Neural progenitor cell (in vitro differentiated cells): ENCODE results near the gene ABCG5. TPM values are rescaled to one million over a fixed set of nuclear protein-coding genes. Genes with fewer than 3 reads are reported as not detected.

Experiments
- DNase-seq: peaks from one replicate; pipeline ENCODE4 v3.0.0-alpha.2; 2016; ENCODE audit warnings: low spot score
- H2AFZ ChIP-seq: fragments of 200-600 bp; sonication (generic); replicated peaks from 2 replicates; pipeline ENCODE4 v1.6.1; 2016; ENCODE audit warnings: antibody characterized with exemption
- H3F3A ChIP-seq: fragments of 200-600 bp; sonication (generic); 2 replicates; pipeline ENCODE4 v1.6.1; 2016; ENCODE audit warnings: antibody characterized with exemption, low read depth
- H3K27ac ChIP-seq: fragments of 200-600 bp; sonication (generic); 2 replicates; pipeline ENCODE4 v1.5.1; 2016; ENCODE audit warnings: mild to moderate bottlenecking
- H3K27me3 ChIP-seq: fragments of 200-600 bp; sonication (generic); 2 replicates; pipeline ENCODE4 v1.6.1; 2016; ENCODE audit warnings: mild to moderate bottlenecking, moderate library complexity
- H3K36me3 ChIP-seq: fragments of 200-600 bp; sonication (generic); 2 replicates; pipeline ENCODE4 v1.5.1; 2016
- H3K4me1 ChIP-seq: fragments of 200-600 bp; sonication (generic); 2 replicates; pipeline ENCODE4 v1.6.1; 2016; ENCODE audit warnings: mixed run types
- H3K4me2 ChIP-seq: fragments of 200-600 bp; sonication (generic); 2 replicates; pipeline ENCODE4 v1.6.1; 2016
- H3K4me3 ChIP-seq: fragments of 200-600 bp; sonication (generic); 2 replicates; pipeline ENCODE4 v1.5.1; 2016
- H3K79me2 ChIP-seq: fragments of 200-600 bp; sonication (generic); 2 replicates; pipeline ENCODE4 v1.6.1; 2016; ENCODE audit warnings: low read depth
- H3K9ac ChIP-seq: fragments of 200-600 bp; sonication (generic); 2 replicates; pipeline ENCODE4 v1.6.1; 2016
- H3K9me3 ChIP-seq: fragments of 200-600 bp; sonication (generic); 2 replicates; pipeline ENCODE4 v1.5.1; 2016; ENCODE audit warnings: low read depth
- H4K20me1 ChIP-seq: fragments of 200-600 bp; sonication (generic); 2 replicates; pipeline ENCODE4 v1.6.1; 2016; ENCODE audit warnings: low read depth
- H3K27ac Mint-ChIP-seq: 3 replicates; pipeline ENCODE4 v1.8.0; 2021; ENCODE audit warnings: mixed read lengths
- H3K27me3 Mint-ChIP-seq: 2 replicates; pipeline ENCODE4 v1.8.0; 2022; ENCODE audit warnings: low read depth, mild to moderate bottlenecking, inconsistent platforms, moderate library complexity, mixed read lengths; ENCODE audit not compliant: insufficient read depth
- H3K36me3 Mint-ChIP-seq: 3 replicates; pipeline ENCODE4 v1.8.0; 2021; ENCODE audit warnings: mixed read lengths
- H3K4me1 Mint-ChIP-seq: 3 replicates; pipeline ENCODE4 v1.8.0; 2021; ENCODE audit warnings: mixed read lengths
- H3K4me3 Mint-ChIP-seq: 3 replicates; pipeline ENCODE4 v1.8.0; 2021; ENCODE audit warnings: mild to moderate bottlenecking, moderate library complexity, mixed read lengths
- H3K9me3 Mint-ChIP-seq: 3 replicates; pipeline ENCODE4 v1.8.0; 2020; ENCODE audit warnings: mixed read lengths
- EZH2 ChIP-seq: fragments of 200-600 bp; sonication (generic); IDR thresholded peaks from 2 replicates; pipeline ENCODE4 v1.6.1; 2017; ENCODE audit warnings: antibody characterized with exemption, mild to moderate bottlenecking, moderate library complexity
- EZH2phosphoT487 ChIP-seq: fragments of 200-600 bp; sonication (generic); IDR thresholded peaks from 2 replicates; pipeline ENCODE4 v1.6.1; 2017; ENCODE audit warnings: antibody characterized with exemption
- total RNA-seq: library from RNA; depleted of rRNA; stranded (reverse); fragments of >200 nt; gene quantifications from 2 replicates; pipeline ENCODE4 v1.2.3, GENCODE V29; 2015; ENCODE audit warnings: low replicate concordance
- TF ChIP-seq, protein P1 (sequence below): fragments of 200-600 bp; sonication (generic); IDR thresholded peaks from 2 replicates; pipeline ENCODE4 v1.5.1; 2017; ENCODE audit warnings: antibody characterized with exemption, mild to moderate bottlenecking

The ABCG5 gene
- total RNA-seq, 1 donor from 2014 or later = not detected

DNA sequence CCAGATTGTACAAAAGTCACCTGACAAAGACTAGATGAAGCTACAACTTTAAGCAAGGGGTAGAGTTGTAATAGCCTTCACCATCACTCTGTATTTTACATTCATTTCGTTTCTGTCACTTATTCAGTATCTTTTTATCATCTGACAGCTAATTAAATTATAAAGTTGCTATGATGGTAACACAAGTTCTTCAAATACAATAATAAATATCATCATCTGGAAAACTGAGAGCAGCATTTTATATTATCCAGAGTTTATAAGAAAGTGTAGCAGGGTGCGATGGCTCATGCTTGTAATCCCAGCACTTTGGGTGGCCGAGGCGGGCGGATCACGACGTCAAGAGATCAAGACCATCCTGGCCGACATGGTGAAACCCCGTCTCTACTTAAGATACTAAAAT lies 43.7 kb downstream of the ABCG5 start:
- Histone ChIP-seq H3K4me1 (no peaks in the 10 kb centered on the region), H2AFZ (no peak overlapping the region), H3K27ac (no peak overlapping the region), H3K27me3 (no peaks in the 10 kb centered on the region), H3F3A (no peaks in the 10 kb centered on the region), H3K4me2 (no peak overlapping the region), H4K20me1 (no peaks in the 10 kb centered on the region), H3K4me3 (no peak overlapping the region), H3K9me3 (no peaks in the 10 kb centered on the region), H3K9ac (no peak overlapping the region), H3K36me3 (no peaks in the 10 kb centered on the region), H3K79me2 (no peaks in the 10 kb centered on the region)
- peaks cover 7% of the 10 kb centered on the region for H3K36me3 Mint-ChIP-seq
- no peak for TF ChIP-seq EZH2
- TF ChIP-seq, protein P1, sequence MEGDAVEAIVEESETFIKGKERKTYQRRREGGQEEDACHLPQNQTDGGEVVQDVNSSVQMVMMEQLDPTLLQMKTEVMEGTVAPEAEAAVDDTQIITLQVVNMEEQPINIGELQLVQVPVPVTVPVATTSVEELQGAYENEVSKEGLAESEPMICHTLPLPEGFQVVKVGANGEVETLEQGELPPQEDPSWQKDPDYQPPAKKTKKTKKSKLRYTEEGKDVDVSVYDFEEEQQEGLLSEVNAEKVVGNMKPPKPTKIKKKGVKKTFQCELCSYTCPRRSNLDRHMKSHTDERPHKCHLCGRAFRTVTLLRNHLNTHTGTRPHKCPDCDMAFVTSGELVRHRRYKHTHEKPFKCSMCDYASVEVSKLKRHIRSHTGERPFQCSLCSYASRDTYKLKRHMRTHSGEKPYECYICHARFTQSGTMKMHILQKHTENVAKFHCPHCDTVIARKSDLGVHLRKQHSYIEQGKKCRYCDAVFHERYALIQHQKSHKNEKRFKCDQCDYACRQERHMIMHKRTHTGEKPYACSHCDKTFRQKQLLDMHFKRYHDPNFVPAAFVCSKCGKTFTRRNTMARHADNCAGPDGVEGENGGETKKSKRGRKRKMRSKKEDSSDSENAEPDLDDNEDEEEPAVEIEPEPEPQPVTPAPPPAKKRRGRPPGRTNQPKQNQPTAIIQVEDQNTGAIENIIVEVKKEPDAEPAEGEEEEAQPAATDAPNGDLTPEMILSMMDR = no peak
- TF ChIP-seq EZH2phosphoT487 = no peak
- no peaks in the 10 kb centered on the region for H3K4me1 Mint-ChIP-seq
- no peak overlapping the region for H3K27ac Mint-ChIP-seq
- H3K27me3 Mint-ChIP-seq = no peaks in the 10 kb centered on the region
- H3K9me3 Mint-ChIP-seq = no peaks in the 10 kb centered on the region
- DNase-seq = no peak
- H3K4me3 Mint-ChIP-seq = no peak overlapping the region

DNA sequence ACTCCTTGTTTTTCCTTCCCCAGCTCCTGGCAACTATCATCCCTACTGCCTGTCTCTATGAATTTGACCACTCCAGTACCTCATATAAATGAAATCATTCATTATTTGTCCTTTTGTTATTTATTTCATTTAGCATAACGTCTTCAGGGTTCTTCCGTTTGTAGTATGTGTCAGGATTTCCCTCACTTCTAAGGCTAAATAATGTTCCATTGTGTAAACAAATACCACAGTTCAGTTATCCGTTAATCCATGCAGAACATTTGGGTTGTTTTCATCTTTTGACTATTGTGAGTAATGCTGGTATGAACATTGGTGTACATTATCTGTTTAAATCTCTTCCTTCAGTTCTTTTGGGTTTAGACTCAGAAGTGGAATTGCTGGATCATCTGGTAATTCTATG lies 46.0 kb downstream of the ABCG5 start:
- Histone ChIP-seq H3K9ac (no peak overlapping the region), H3K36me3 (no peaks in the 10 kb centered on the region), H3K27ac (no peak overlapping the region), H3K4me3 (no peak overlapping the region), H3K79me2 (no peaks in the 10 kb centered on the region), H3K27me3 (no peaks in the 10 kb centered on the region), H3K4me1 (no peaks in the 10 kb centered on the region), H3K4me2 (no peak overlapping the region), H3K9me3 (no peaks in the 10 kb centered on the region), H2AFZ (no peak overlapping the region), H4K20me1 (no peaks in the 10 kb centered on the region), H3F3A (no peaks in the 10 kb centered on the region)
- no peak for DNase-seq
- Mint-ChIP-seq H3K4me1 (no peaks in the 10 kb centered on the region), H3K9me3 (no peaks in the 10 kb centered on the region), H3K4me3 (no peak overlapping the region), H3K27ac (no peak overlapping the region), H3K27me3 (no peaks in the 10 kb centered on the region), H3K36me3 (peaks cover 11% of the 10 kb centered on the region)
- TF ChIP-seq, protein P1 = no peak
- TF ChIP-seq EZH2 (no peak), EZH2phosphoT487 (no peak)

DNA sequence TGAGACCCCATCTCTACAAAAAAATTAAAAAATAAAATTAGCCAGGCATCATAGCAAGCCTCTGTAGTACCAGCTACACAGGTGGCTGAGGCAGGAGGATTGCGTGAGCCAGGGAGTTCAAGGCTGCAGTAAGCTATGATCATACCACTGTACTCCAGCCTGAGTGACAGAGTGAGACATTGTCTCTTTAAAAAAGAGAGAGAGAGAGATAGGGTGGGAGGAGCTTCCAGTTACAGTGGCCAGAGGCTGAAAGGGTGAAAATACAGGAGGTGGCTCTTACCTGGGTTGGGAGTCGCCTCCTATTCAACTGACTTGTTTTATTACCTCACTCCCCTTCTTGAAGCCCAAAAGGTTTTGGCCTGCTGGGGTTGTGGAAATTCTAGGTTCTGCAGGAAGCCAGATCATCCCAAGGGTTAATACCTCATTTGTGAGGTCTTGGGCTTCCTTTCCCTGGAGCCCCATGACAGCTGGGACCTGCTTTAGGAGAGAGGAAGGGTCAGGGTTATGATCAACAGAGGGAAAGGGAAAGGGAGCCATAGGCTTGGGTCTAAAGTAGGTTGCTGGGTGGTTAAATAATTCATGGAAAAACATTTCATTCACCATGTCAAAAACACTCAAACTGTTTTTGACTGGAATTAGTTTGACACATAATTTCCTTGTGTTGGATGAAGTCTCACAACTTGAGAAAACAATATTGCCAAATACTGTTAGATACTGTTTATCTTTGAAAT lies 47.4 kb downstream of the ABCG5 start:
- Mint-ChIP-seq H3K4me3 (no peak overlapping the region), H3K36me3 (peaks cover 9% of the 10 kb centered on the region), H3K9me3 (no peaks in the 10 kb centered on the region), H3K27ac (no peak overlapping the region), H3K4me1 (no peaks in the 10 kb centered on the region), H3K27me3 (no peaks in the 10 kb centered on the region)
- TF ChIP-seq EZH2phosphoT487 (no peak), EZH2 (no peak)
- TF ChIP-seq, protein P1 = no peak
- H3K9me3 ChIP-seq = no peaks in the 10 kb centered on the region
- no peak overlapping the region for H3K9ac ChIP-seq
- H3K79me2 ChIP-seq = no peaks in the 10 kb centered on the region
- H3K27ac ChIP-seq = no peak overlapping the region
- H3K36me3 ChIP-seq = no peaks in the 10 kb centered on the region
- no peak for DNase-seq
- H3F3A ChIP-seq = no peaks in the 10 kb centered on the region
- H2AFZ ChIP-seq = no peak overlapping the region
- H3K27me3 ChIP-seq = no peaks in the 10 kb centered on the region
- H3K4me2 ChIP-seq = no peak overlapping the region
- H3K4me1 ChIP-seq = no peaks in the 10 kb centered on the region
- no peaks in the 10 kb centered on the region for H4K20me1 ChIP-seq
- no peak overlapping the region for H3K4me3 ChIP-seq
